ENCODE measurements around the gene PLEKHA6.

PLEKHA6 gene

GRCh38 chr1:204357551-204358490 is 1.9 kb downstream of the PLEKHA6 start:
- no peak for DNase-seq (ENCODE audit: low read depth)

GRCh38 chr1:204356997-204357396 is 2.7 kb downstream of the PLEKHA6 start:
- DNase-seq (ENCODE audit: low read depth), result no peak

DNA sequence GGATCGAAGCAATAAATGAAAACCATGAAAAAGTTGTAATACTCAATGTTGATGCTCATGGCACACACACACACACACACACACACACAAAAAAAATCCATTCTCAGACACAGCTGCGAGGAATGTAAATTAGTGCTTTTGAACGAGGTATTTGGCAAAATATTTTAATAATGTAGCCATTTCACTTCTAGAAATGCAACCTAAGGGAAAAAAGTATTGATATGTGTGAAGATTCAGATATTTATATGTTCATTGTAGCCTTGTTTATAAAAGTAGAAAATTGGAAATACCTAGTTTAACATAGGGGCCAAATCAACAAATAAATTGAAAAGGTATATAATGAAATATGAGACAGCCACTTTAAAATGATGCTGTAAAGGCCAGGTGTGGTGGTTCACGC is 3.8 kb downstream of the PLEKHA6 start:
- no peak for DNase-seq (ENCODE audit: low read depth)

DNA sequence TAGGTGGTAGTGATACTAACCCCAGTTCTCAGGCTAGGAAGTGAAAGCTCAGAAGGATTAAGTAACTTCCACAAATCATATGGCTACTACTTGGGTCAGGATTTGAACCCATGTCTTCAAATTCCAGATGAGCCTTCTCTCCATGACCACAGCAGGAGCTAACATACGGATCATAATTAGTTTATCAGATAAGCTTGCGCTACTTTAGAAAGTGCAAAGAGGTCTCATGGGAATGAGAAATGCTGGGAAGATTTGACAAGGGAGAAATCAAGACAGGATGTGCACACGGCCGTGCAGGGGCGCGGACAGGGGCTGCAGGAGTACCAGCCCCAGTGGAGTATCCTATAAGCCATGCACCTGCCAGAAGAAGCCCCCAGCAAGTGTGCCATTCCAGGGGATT is 5.2 kb downstream of the PLEKHA6 start:
- DNase-seq (ENCODE audit: low read depth), result no peak

- DNase-seq (ENCODE audit: low read depth), result no peak
Observed at GRCh38 chr1:204353213-204353910, 6.4 kb downstream of the PLEKHA6 start.

DNA sequence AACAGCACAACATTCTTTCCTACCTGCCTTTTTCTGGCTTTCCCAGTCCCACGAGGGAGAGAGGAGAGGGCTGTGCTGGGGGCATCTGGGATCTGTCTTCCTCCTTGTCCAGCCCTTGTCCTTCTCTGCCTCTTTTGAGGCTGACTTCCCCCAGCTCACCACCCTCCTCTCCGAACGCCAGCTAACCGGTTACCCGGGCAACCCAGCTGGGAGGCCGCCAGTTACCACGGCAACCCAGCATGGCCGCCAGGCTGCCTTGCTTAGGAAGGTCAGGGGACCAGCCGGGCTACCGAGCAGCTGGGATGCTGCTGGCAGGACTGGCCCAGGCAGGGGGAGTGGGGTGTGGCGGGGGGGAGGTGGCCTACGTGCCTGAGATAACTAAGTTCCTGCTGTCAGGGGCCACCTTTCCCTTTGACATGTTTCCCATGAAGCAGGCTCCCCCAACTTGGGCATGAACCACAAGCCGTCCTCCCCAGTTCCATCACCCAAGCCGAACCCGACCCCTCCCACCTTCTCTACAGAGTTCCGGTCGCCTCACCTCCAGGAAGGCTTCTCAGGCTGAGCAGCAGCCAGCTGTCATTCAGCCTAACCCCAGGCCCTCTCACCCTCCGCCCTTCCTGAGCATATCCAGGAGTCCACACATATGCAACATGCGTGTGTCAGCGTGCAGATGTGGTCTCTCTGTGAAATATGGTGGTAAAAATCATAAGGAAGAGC is 8.7 kb downstream of the PLEKHA6 start:
- DNase-seq (ENCODE audit: low read depth), result no peak

DNA sequence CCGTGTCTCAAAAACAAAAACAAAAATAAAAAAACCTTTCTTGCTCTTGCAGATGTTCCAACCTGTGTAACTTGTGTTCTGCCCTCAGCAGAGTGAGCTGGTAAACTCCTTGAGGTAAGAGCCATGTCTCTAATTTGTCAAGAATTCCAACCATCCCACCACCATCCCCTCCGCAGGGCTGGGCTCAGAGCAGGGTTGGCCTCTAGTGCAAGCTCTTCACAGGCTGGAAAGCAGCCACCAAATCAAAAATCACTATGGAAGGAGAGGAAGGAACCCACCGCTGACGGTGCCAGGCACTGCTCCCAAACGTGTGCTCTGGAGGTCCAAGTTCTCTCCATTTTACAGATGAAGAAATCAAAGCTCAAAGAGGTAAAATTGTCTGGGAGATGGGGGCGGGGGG is 9.4 kb downstream of the PLEKHA6 start:
- DNase-seq (ENCODE audit: low read depth), result no peak

GRCh38 chr1:204349602-204350001 is 10.1 kb downstream of the PLEKHA6 start:
- no peak for DNase-seq (ENCODE audit: low read depth)

DNA sequence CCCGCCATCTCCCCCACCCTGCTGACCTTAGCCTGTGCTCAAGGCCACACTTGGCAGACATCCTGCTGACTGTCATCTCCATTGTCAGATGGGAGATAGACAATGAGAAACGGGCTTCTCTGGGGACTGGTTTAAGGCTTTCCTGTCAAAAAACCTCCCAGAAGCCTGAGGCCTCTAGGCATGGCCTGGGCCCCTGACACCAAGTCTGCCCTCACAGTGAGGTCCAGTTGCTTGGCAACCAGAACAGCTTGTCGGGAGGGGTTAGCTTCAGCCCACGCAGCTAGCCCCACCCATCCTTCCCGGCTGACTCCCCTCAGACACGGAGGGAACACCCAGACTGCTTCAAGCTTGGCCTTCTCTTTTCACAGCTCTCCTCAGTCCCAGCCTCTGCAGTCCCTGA is 11.0 kb downstream of the PLEKHA6 start:
- DNase-seq (ENCODE audit: low read depth), result no peak

GRCh38 chr1:204348242-204348641 is 11.5 kb downstream of the PLEKHA6 start:
- no peak for DNase-seq (ENCODE audit: low read depth)

DNA sequence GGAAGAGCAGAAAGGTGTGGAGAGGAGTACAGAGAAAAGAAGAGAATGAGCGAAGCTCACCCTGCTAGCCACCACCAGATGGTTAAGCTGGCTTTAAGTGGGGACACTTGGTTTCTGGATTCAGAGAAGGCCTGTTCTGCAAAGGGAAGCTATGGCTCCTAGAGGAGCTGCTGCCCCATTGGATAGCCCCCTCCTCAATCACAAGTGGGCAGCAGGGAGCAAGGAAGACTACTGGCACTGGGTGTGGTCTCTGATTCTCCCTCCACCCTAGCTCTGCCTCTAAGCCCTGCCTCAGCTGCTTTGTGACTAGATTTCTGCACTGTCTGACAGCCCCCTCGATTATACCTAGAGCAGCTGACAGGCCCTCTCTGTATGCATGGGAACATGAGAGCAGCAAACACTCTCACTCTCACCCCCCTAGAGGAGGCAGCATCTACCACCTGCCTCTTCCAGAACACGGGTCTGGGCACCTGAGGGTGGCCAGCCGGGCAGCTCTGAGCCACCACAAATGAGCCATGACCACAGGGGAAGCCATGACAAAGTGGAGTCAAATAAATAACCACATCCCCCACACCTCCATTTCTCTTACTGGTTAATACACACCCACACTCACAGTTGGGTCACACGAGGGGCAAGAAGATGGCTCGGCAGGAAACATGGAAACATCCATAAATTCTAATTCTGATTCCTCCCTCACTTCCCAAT is 13.6 kb downstream of the PLEKHA6 start:
- DNase-seq (ENCODE audit: low read depth), result no peak

- no peak for DNase-seq (ENCODE audit: low read depth)
Observed at GRCh38 chr1:204345438-204345841, 14.3 kb downstream of the PLEKHA6 start.

DNA sequence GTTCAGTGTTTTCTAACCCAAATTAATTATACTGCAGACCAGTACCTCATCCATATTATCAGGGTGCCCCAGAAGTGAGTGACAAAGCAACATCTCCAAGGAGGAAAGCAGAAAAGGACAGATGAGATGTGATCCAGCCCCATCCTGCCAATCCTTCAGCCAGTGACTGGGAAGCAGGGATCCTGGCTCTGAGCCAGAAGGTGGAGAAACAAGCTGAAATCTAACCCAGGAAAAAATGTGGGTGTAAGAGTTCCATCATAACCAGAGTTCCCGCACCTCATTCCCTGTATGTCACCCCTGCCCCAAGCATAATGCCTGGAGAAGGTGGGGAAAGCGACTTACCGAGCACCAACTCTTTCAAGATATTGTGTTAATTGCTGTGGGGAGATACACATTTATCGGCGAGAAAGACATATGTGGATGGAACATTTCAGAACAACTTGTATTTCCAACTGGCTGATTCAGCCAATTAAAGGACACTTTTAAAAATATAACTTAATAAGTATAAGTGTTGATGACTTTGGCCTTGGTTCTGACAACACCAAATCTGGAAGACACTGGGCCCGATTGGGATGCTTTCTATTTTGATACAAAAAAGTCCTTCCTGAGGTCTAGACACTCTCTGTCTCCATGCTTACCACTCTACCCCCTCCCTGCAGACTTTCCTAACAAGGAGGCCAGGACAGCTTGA is 14.9 kb downstream of the PLEKHA6 start:
- DNase-seq (ENCODE audit: low read depth), result no peak

DNA sequence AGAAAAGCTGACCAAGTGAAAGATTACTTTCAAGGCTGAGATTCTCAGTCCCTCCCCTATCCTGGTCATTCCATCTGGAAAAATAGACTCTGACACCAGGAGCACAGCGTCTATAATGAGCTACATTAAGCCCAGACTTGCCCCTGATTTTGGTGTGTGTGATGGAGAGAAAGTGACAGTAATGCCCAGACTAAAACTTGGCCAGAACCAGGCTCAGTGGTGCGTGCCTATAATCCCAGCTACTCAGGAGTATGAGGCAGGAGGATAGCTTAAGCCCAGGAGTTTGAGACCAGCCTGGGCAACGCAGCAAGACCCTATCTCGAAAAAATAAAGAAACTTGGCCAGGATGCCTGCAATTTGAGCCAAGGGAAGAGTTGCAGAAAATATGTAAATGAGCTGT is 15.9 kb downstream of the PLEKHA6 start:
- DNase-seq (ENCODE audit: low read depth), result no peak

DNA sequence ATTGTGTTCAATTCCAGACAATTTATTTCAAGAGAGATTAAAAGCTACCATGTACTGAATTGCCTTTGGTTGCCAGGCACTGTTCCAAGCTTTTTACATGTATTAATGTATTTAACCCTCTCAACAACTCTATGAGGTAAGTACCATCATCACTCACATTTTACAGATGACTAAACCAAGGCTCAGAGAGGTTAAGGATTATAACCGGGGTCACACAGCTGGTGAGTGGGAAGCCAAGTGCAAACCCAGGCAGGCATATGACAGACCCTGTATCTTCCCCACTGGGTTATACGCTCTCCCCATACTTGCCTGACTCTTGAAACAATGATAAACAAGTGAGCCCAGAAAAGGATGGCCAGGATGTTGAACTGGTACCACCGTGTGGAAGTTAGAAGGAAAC is 16.5 kb downstream of the PLEKHA6 start:
- DNase-seq (ENCODE audit: low read depth), result no peak

DNA sequence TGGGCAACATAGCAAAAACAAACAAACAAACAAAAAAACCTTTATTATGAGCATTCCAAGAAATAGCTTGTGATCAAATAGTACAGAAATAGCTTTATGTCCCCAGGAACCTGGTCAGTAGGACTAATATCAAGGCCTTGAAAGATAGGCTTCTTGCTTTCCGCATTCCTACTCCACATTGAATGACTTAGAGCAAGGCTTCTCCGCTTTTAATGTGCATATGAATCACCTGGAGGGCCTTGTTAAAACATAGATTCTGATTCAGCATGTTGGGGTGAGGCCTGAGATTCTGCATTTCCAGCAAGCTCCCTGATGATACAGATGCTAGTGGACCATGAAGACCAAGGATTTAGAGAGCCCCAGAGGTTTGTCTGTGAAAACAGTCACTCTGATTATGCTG is 17.4 kb downstream of the PLEKHA6 start:
- no peak for DNase-seq (ENCODE audit: low read depth)

DNA sequence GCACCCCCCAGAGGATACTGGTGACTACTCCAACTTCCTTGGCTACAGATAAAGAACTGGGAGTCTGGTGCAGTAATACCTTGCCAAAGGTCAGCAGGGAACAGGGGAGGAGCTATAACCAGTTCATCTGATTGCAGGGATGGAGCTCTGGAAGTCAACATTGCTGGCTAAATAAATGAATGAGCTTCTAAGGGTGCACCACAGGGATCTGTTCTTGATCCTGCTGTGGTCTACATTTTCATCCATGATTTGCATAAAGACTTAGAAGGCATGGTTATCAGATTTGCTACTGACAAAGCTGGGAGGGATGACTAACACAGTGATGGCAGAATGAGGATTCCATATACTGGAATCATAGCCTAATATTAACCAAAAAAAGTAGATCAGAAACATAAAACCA is 18.3 kb downstream of the PLEKHA6 start:
- no peak for DNase-seq (ENCODE audit: low read depth)

GRCh38 chr1:204340081-204340889 is 19.4 kb downstream of the PLEKHA6 start:
- no peak for DNase-seq (ENCODE audit: low read depth)

GRCh38 chr1:204339541-204339940 is 20.2 kb downstream of the PLEKHA6 start:
- DNase-seq (ENCODE audit: low read depth), result no peak

DNA sequence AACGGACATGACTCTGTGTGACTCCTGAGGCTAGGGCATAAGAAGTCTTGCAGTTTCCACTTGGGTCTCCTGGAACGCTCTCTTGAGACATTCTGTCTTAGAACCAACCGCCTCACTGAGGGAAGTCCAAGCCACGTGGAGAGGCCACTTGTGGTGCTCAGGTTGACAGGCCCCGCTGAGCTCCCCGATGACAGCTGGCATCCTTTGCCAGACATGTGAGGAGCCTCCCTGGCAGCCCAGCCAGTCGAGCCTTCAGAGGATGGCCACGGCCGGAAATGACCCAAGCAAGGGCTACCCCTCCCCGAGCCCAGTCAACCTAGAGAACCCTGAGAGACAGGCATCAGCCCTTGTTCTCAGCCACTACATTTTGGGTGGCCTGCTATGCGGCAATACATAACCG is 20.7 kb downstream of the PLEKHA6 start:
- DNase-seq (ENCODE audit: low read depth), result no peak

DNA sequence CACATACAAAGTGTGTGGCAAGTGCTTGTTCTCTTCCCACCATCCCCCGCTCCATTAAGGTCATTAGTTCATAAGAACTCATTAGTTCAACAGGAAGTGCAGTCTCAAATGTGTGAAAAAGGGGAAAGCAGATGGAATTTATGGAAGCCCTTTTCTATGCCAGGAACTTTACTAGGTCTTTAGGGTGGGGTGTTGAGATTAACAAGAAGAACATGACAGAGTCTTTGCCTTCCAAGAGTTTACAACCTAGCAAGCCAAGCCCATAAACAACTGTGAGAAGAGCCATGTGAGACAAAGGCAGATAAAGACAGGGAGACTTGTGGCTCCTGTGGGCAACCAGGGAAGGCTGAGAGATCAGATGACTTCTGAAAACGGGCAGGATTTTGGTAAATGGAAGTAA is 21.4 kb downstream of the PLEKHA6 start:
- no peak for DNase-seq (ENCODE audit: low read depth)
